CD14-positive monocyte (primary cell): ENCODE results near the gene LUZP1. TPM values are rescaled to one million over a fixed set of nuclear protein-coding genes. Genes with fewer than 3 reads are reported as not detected.
A peak's percentile ranks its signal among the peaks of the same experiment; 100 is the strongest.

ENCODE experiments used
- DNase-seq, 3 donors: peaks; one replicate each; pipeline ENCODE4 v3.0.0-alpha.2; 2011 to 2022
- H2AFZ ChIP-seq: 2 replicates; pipeline ENCODE4 v1.6.0; 2012; ENCODE audit warnings: mild to moderate bottlenecking, low read depth, low read length, inconsistent platforms; ENCODE audit not compliant: insufficient read depth, poor library complexity, severe bottlenecking
- H3K27ac ChIP-seq, 2 donors: 1 replicate in 1 of 2; 2 replicates in 1 of 2; pipeline ENCODE4 v1.5.1; 2012 to 2013; ENCODE audit warnings: low read length in 2 of 2, control low read depth in 1 of 2, inconsistent platforms in 1 of 2, low read depth in 1 of 2, mild to moderate bottlenecking in 1 of 2
- H3K27me3 ChIP-seq, 2 donors: one replicate each; pipeline versions ENCODE4 v1.6.0 to v1.6.1; 2011 to 2013; ENCODE audit warnings: low read length in 2 of 2; ENCODE audit not compliant: control insufficient read depth in 2 of 2, insufficient read depth in 2 of 2
- H3K36me3 ChIP-seq, 2 donors: replicated peaks in 1 of 2; 1 replicate in 1 of 2; 2 replicates in 1 of 2; pipeline versions ENCODE4 v1.5.1 to v1.6.1; 2012 to 2013; ENCODE audit warnings: low read length in 2 of 2, control low read depth in 1 of 2, inconsistent platforms in 1 of 2, mild to moderate bottlenecking in 1 of 2; ENCODE audit not compliant: insufficient read depth in 2 of 2, control insufficient read depth in 1 of 2
- H3K4me1 ChIP-seq, 2 donors: 1 replicate in 1 of 2; 2 replicates in 1 of 2; pipeline versions ENCODE4 v1.5.1 to v1.6.1; 2012 to 2013; ENCODE audit warnings: low read length in 2 of 2, control low read depth in 1 of 2, inconsistent platforms in 1 of 2, mild to moderate bottlenecking in 1 of 2, moderate library complexity in 1 of 2; ENCODE audit not compliant: insufficient read depth in 2 of 2, control insufficient read depth in 1 of 2
- H3K4me2 ChIP-seq: replicated peaks from 2 replicates; pipeline ENCODE3; 2012; ENCODE audit warnings: low read length, moderate library complexity, mild to moderate bottlenecking; ENCODE audit not compliant: poor library complexity, severe bottlenecking; ENCODE audit errors: extremely low read depth
- H3K4me3 ChIP-seq, 3 experiments: fragments of 200-600 bp in 1 of 3; sonication (generic) in 1 of 3; replicated peaks in 1 of 3; 1 replicate in 2 of 3; 2 replicates in 1 of 3; pipeline ENCODE4 v1.5.1; 2011 to 2013; ENCODE audit warnings: low read length in 3 of 3, mild to moderate bottlenecking in 3 of 3, control low read depth in 2 of 3, low read depth in 2 of 3, inconsistent platforms in 1 of 3, moderate library complexity in 1 of 3
- H3K79me2 ChIP-seq: 2 replicates; pipeline ENCODE4 v1.6.0; 2012; ENCODE audit warnings: mild to moderate bottlenecking, control low read depth, inconsistent platforms, low read length, moderate library complexity; ENCODE audit not compliant: insufficient read depth
- H3K9ac ChIP-seq: 2 replicates; pipeline ENCODE4 v1.6.0; 2017; ENCODE audit warnings: low read length, mild to moderate bottlenecking; ENCODE audit not compliant: insufficient read depth, poor library complexity, severe bottlenecking
- H3K9me3 ChIP-seq, 2 donors: replicated peaks in 1 of 2; 1 replicate in 1 of 2; 2 replicates in 1 of 2; pipeline versions ENCODE4 v1.5.1 to v1.6.1; 2012 to 2013; ENCODE audit warnings: low read length in 2 of 2, control low read depth in 1 of 2; ENCODE audit not compliant: control insufficient read depth in 1 of 2, insufficient read depth in 1 of 2
- H4K20me1 ChIP-seq: 2 replicates; pipeline ENCODE4 v1.6.0; 2012; ENCODE audit warnings: mild to moderate bottlenecking, low read length, control low read depth, moderate library complexity; ENCODE audit not compliant: insufficient read depth
- H3K27ac Mint-ChIP-seq, 7 donors: one replicate each; pipeline ENCODE4 v1.8.0; 2020; ENCODE audit warnings: mild to moderate bottlenecking in 7 of 7, mixed read lengths in 7 of 7, moderate library complexity in 6 of 7, inconsistent platforms in 2 of 7
- H3K27me3 Mint-ChIP-seq, 3 donors: one replicate each; pipeline ENCODE4 v1.8.0; 2021 to 2022; ENCODE audit warnings: low read depth in 3 of 3, mild to moderate bottlenecking in 3 of 3, mixed read lengths in 3 of 3, moderate library complexity in 3 of 3, inconsistent platforms in 1 of 3
- H3K36me3 Mint-ChIP-seq, 2 donors: one replicate each; pipeline ENCODE4 v1.8.0; 2020; ENCODE audit warnings: mixed read lengths in 2 of 2, inconsistent platforms in 1 of 2, mild to moderate bottlenecking in 1 of 2
- H3K4me1 Mint-ChIP-seq: one replicate; pipeline ENCODE4 v1.8.0; 2020; ENCODE audit warnings: mild to moderate bottlenecking, mixed read lengths
- H3K4me3 Mint-ChIP-seq, 2 donors: one replicate each; pipeline ENCODE4 v1.8.0; 2020; ENCODE audit warnings: mild to moderate bottlenecking in 2 of 2, mixed read lengths in 2 of 2, moderate library complexity in 1 of 2
- H3K9me3 Mint-ChIP-seq, 7 donors: one replicate each; pipeline ENCODE4 v1.8.0; 2020 to 2022; ENCODE audit warnings: mixed read lengths in 7 of 7, mild to moderate bottlenecking in 6 of 7, moderate library complexity in 6 of 7, inconsistent platforms in 2 of 7
- WGBS: methylation state at CpG from one replicate; pipeline ENCODE4 v1.1.5; 2013; ENCODE audit warnings: missing lambda C conversion rate; ENCODE audit not compliant: insufficient coverage; 5-methylcytosine and 5-hydroxymethylcytosine counted together
- intact Hi-C, 2 donors: fragments of 100-400 bp; cut with micrococcal nuclease; formaldehyde crosslinking; loops; one replicate each; pipeline versions ENCODE4 v1.15.0 to v1.15.1; 2023
- polyA plus RNA-seq, 3 donors: library from polyadenylated mRNA; depleted of rRNA in 1 of 3; unstranded in 2 of 3; stranded (reverse) in 1 of 3; fragments of 300-500 nt in 2 of 3; fragments of >200 nt in 1 of 3; fragmentation: Illumina TruSeq in 2 of 3; gene quantifications; 1 replicate in 2 of 3; 2 replicates in 1 of 3; pipeline ENCODE4 v1.2.3, GENCODE V29; 2012 to 2021
- TF ChIP-seq, protein P1 (sequence below): fragments of 200-600 bp; IDR thresholded peaks from one replicate; pipeline ENCODE4 v1.8.0; 2022; ENCODE audit warnings: antibody characterized with exemption, mild to moderate bottlenecking

Gene LUZP1
- polyA plus RNA-seq, 3 donors, result 4.4 to 8.7 (median 5.8) TPM

DNA sequence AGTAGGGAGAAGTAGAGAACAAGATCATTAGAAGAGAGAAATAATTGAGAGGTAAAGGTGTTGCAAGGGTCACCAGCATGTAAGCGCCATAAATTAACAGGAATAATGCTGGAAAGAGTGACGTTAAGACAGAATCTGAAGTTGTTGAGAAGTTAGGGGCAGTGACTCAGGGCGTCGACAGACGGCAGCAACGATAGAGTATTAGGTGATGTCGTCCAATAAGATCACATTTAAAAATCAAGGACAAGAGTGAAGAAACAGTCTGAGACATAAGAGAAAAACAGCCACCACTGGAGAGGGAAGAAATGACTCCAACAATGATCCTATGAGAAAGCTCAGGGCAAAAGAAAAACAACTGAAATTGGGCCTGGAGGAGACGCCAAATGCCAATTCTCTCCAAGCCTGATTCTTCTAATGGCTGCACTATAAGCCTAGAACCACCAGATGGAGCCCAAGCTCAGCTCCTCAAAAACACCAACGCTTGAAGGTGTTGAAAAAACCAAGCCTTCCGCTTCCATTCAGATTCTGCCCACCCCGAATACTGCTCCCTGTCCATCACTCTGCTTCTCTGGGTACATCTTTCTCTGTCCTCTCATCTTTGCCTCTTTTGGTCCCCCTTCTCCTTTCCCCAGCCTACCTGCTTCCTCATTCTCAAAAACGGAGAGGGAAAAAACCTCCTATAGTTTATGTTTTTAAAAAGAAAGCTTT lies 70.0 kb downstream of the LUZP1 start:
- WGBS, result 83% methylated on average over 2 of the region's 12 CpGs
- Mint-ChIP-seq H3K36me3 (peaks cover 10 to 14% of the 10 kb centered on the region in 2 donors), H3K27ac (peak overlapping the region in 2 of 7 donors; percentile 6 to 19), H3K9me3 (no peaks in the 10 kb centered on the region), H3K4me3 (peak overlapping the region in 1 of 2 donors; percentile 29), H3K4me1 (peaks cover 37% of the 10 kb centered on the region), H3K27me3 (peaks cover 0 to 3% (median 0%) of the 10 kb centered on the region in 3 donors)
- DNase-seq, result peak; percentile 21 to 47 (median 47)
- H3K27me3 ChIP-seq, result no peaks in the 10 kb centered on the region
- H2AFZ ChIP-seq, result no peak overlapping the region
- intact Hi-C loops, result loop anchor here (2.0 kb wide), 1 partner anchor 86 kb away; no protein-coding TSS in a partner anchor
- H3K4me3 ChIP-seq, result no peak overlapping the region
- peaks cover 5 to 9% of the 10 kb centered on the region in 2 donors for H3K36me3 ChIP-seq
- H4K20me1 ChIP-seq, result peaks cover 14% of the 10 kb centered on the region
- no peak overlapping the region for H3K4me2 ChIP-seq
- peaks cover 24 to 40% of the 10 kb centered on the region in 2 donors for H3K4me1 ChIP-seq
- TF ChIP-seq, protein P1, sequence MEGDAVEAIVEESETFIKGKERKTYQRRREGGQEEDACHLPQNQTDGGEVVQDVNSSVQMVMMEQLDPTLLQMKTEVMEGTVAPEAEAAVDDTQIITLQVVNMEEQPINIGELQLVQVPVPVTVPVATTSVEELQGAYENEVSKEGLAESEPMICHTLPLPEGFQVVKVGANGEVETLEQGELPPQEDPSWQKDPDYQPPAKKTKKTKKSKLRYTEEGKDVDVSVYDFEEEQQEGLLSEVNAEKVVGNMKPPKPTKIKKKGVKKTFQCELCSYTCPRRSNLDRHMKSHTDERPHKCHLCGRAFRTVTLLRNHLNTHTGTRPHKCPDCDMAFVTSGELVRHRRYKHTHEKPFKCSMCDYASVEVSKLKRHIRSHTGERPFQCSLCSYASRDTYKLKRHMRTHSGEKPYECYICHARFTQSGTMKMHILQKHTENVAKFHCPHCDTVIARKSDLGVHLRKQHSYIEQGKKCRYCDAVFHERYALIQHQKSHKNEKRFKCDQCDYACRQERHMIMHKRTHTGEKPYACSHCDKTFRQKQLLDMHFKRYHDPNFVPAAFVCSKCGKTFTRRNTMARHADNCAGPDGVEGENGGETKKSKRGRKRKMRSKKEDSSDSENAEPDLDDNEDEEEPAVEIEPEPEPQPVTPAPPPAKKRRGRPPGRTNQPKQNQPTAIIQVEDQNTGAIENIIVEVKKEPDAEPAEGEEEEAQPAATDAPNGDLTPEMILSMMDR, result peak; percentile 90
- H3K27ac ChIP-seq, result no peak overlapping the region
- no peak overlapping the region for H3K9ac ChIP-seq
- no peaks in the 10 kb centered on the region for H3K79me2 ChIP-seq
- H3K9me3 ChIP-seq, result no peaks in the 10 kb centered on the region

DNA sequence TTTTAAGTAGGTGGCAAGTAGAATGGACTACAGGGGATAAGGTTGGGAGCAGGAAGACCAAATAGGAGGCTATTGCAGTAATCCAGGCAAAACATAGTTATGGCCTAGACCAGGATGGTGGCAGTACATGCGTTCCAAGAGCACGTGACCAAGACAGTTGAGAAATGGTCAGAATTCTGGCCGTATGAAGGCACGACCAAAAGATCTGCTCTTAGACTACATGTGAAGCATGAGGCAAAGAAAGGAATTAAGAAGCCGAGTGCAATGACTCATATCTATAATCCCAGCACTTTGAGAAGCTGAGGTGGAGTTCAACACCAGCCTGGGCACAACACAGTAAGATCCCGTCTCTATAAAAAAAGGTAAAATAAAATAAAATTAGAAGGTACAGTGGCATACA lies 71.3 kb downstream of the LUZP1 start:
- peaks cover 16 to 28% of the 10 kb centered on the region in 2 donors for H3K4me1 ChIP-seq
- no peak overlapping the region for H3K4me2 ChIP-seq
- peaks cover 23 to 27% of the 10 kb centered on the region in 2 donors for H3K36me3 Mint-ChIP-seq
- WGBS, result 91% methylated on average over 4 of the region's 6 CpGs
- no peak for DNase-seq
- H3K9me3 Mint-ChIP-seq, result no peaks in the 10 kb centered on the region
- H2AFZ ChIP-seq, result no peak overlapping the region
- no peak overlapping the region for H3K4me3 ChIP-seq
- intact Hi-C loops, result no loop called here
- H3K27ac ChIP-seq, result no peak overlapping the region
- no peaks in the 10 kb centered on the region for H3K27me3 ChIP-seq
- H3K4me3 Mint-ChIP-seq, result no peak overlapping the region
- H3K27me3 Mint-ChIP-seq, result peaks cover 0 to 6% (median 0%) of the 10 kb centered on the region in 3 donors
- H4K20me1 ChIP-seq, result peaks cover 9% of the 10 kb centered on the region
- H3K4me1 Mint-ChIP-seq, result peaks cover 25% of the 10 kb centered on the region
- no peaks in the 10 kb centered on the region for H3K9me3 ChIP-seq
- H3K27ac Mint-ChIP-seq, result no peak overlapping the region
- H3K36me3 ChIP-seq, result peaks cover 18 to 22% of the 10 kb centered on the region in 2 donors
- TF ChIP-seq, protein P1, result no peak
- H3K9ac ChIP-seq, result no peak overlapping the region
- no peaks in the 10 kb centered on the region for H3K79me2 ChIP-seq
